Measurements from ENCODE around the gene HMGCS2. TPM values are rescaled to one million over a fixed set of nuclear protein-coding genes. Genes with fewer than 3 reads are reported as not detected.

The HMGCS2 gene
- not detected for total RNA-seq
- long read RNA-seq, donor 1, result 0 reads
- long read RNA-seq, donor 2, result 0 reads

DNA sequence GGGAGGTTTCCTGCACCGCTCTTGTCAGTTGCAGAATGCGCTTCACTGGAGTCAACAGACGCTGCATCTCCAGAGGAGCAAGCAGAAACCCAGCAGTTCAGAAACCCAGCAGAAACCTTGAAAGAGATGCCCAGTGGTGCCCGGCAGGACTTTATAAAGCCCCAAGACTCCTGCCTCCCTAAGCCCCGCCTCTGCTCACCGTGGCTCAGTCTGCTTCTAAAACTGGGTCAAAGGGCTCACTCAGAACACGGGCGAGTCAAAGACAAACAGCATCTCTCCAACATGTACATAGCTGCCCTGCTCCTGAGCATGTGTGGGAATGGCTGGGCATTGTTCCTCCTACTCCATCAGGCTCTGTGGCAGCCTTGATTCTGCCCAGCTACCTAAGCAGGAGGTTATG is at the start of gene HMGCS2:
Gene HMGCS2 (minus strand): TSS at position 128 of the 400 bp plus-strand sequence. CDS start 61 bp downstream, at position 67.
- DNase-seq (ENCODE audit: low spot score), result no peak
- intact Hi-C loops (cut with DNase I), result no loop called here

DNA sequence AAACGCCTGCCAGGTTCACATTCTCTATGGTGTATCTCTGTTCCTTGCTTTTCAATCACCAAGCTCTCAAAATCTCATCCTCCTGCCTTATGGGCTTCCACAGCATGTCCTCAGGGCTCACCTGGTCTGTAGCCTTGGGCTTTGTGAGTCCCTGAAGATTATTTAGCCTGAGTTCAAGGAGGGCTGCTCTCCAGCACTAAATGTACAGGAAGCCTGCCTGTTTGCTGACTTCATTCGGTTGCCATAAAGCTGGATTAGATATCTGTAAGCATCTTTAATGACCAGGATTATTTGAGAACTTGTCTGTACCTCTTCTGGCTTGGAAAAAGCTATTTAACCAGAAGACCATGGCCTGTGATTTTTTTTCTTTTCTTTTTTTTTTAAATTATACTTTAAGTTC is 49.5 kb upstream of the HMGCS2 start:
- intact Hi-C loops (cut with DNase I), result no loop called here

DNA sequence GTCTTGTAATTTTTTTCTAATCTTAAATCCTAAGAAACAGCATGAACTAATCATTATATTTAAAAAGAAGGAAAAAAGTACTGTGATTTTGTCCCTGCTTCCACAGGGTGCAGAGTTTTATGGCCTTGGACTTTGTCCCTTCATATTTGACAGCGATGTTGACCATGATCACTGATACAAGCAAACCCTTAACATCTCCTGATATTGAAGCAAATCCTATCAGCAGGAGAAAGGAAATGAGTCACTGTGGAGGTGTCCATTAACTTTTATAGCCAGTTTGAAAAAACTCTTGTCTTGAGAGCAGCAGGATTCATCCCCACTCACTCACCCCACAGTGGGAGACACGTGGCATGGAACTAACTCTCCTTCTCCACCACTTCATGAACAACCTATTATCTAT is 47.7 kb upstream of the HMGCS2 start:
- intact Hi-C loops (cut with DNase I), result no loop called here

More for the DNA sequence above, 49.5 kb upstream of the HMGCS2 start:
- no peak for DNase-seq (ENCODE audit: low spot score)

DNA sequence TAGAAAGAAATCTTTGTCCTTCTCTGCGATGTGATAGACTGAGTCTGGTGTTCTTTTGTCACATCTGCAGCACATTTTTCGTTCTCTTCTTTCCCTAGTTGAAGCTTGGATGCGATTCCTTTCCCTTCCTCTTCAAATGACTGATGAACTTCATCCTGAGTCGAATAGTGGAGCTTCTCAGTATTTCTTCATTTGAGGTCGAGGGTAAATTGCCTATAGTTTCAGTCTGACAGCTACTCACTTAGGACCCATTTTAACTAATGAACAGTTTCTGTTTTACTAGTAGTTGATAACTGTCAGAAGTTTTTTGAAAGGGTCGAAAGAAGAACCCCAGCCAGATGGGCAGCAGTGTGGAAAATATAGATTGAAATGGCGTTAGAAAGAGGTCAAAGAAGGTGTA is 47.2 kb upstream of the HMGCS2 start:
- no peak for DNase-seq (ENCODE audit: low spot score)
- intact Hi-C loops (cut with DNase I), result no loop called here

More for the DNA sequence above, 47.7 kb upstream of the HMGCS2 start:
- DNase-seq (ENCODE audit: low spot score), result no peak

DNA sequence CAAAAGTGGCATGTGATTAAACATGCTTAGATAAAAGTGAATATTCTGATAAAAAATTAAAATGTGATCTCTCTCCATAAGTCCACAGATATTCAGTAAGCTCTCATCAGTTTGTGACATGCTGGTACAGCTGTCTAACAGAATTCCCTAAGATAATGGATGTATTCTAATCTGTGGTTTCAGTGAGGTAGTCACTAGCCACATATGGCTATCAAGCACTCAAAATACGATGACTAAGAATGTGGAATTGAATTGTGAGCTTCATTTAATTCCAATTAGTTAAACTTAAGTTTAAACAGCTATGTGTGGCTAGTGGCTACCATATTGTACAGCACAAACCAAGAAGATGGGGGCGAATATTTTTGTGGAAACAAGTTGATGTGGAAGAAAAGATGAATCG is 46.7 kb upstream of the HMGCS2 start:
- intact Hi-C loops (cut with DNase I), result no loop called here
- no peak for DNase-seq (ENCODE audit: low spot score)

DNA sequence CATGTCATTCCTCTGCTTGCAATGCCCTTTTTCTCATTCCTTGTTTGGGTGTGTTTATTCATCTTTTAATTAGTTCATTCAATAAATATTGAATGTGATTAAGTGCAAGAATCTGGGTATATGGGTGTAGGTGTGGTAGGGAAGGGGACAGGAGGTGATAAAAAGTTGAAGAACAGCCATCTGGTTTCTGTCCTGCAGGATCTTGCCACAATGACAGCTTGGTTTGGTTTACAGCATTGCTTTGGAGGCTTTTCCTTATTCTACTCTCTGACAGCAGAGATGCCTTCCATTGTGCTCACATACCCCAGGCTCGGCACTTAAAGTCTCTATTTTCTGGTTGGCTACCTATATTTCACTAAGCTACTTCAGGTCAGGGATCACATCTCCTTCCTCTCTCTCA is 45.6 kb upstream of the HMGCS2 start:
- no peak for DNase-seq (ENCODE audit: low spot score)

DNA sequence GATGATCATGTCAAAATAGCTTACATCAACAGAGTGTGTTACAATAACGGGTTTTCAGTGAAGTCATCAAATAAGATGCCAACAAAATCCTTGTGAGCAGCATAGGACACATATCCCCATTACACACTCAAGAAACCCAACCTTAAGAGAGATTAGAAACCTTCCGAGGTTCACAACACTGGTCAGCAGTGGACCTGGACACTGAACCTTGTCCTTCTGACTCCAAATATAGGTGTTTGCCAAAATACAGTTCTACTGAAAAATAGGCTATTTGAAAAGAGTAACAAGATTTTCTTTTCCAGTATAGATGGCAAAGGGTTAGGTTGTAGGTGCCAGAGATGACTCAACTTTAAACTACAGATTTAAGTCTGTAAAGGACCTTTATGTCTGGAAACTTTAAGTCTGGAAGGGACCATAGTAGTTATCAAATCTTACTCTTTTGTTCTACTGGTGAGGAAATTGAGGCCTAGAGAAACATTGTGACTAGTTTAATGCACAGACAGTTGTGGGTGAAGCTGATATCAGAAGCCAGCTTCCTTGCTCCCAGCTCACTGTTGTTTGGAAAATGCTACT is 43.4 kb upstream of the HMGCS2 start:
- DNase-seq (ENCODE audit: low spot score), result no peak
- intact Hi-C loops (cut with DNase I), result no loop called here

More for the DNA sequence above, 45.6 kb upstream of the HMGCS2 start:
- intact Hi-C loops (cut with DNase I), result no loop called here

DNA sequence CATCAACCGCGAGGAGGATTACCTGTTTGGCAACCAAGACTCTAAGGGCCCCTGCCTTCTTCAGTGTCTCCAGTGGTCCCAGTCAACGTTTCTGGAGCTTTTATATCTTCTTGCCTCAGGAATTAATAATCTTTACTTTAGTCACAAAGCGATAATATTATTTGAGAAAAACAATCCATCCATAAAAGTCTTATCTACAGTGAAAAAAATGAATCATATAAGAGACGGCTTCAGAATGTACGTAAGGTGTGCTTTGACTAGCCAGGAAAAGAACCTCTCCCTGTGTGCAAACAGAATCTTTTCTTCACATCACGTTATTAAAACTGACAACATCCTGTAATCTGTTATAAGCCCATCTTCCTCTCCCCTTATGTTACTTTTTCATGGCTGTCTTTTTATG is 42.7 kb upstream of the HMGCS2 start, which contains the start of gene REG4:
Gene REG4 (minus strand): TSS at position 74 of the 400 bp plus-strand sequence. CDS start 2,691 bp downstream, outside the sequence.
- intact Hi-C loops (cut with DNase I), result no loop called here
- no peak for DNase-seq (ENCODE audit: low spot score)

DNA sequence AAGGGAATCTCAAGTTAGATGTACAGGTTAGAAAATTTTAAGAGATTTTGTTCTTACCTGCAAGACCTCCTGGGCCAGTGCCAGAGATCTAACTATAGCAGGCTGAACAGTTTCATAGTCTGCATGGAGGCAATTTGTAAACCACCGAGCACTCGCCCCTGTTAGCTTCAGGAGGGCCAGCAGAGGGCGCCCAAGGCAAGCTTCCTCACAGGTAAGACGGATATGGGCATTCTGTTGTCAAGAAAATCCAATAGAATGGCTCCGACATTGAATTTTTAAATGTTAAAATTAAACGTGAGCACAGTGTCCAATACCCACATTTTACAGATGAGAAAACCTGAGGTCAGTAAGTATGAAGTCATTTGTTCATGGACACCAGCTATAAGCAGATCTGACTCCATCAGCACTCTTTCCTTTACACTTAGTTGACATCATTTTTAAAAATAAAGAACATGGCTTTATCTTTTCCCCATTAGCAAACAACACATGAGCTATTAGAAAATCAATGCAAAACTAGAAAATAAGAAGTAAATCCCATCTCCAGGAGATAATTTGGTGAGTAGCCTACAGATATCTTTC is 40.4 kb upstream of the HMGCS2 start:
- intact Hi-C loops (cut with DNase I), result no loop called here
- DNase-seq (ENCODE audit: low spot score), result peak; percentile 87

DNA sequence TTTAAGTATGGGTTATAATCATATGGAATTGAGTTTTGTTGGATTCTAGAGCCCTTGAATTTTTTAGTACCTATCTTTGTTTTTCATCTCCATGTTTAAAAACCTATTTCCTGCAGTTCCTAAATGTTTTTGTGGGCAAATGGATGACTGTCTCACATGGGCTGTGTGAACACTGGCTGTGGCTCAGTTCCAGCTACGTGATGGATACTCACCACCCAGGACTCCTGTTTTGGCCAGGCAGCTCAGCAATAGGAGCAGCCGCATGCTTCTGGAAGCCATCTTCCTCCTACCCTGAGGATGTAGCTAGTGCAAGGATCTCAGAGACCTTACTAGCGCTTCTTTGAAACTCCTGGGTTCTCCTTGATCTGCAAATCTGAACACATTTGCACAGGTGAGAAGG is 39.8 kb upstream of the HMGCS2 start:
- intact Hi-C loops (cut with DNase I), result no loop called here
- DNase-seq (ENCODE audit: low spot score), result no peak

DNA sequence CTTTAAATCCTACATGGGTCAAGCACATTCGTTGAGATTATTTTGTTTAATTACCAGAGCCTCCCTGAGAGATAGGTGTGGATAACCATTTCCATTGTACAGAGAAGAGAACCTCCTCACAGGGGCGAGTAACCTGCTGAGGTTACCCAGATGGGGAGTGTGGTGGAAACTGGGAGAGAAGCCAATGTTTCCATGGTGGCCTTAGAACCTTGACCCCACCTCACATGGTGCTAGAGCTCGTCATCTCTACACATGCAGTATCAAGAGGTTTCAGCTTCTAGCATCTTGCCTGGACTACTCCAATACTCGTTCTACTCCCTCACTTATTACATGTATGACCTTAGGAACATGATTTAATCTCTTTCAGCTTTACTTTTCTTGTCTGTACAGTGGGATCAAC is 37.8 kb upstream of the HMGCS2 start:
- DNase-seq (ENCODE audit: low spot score), result no peak
- intact Hi-C loops (cut with DNase I), result no loop called here

DNA sequence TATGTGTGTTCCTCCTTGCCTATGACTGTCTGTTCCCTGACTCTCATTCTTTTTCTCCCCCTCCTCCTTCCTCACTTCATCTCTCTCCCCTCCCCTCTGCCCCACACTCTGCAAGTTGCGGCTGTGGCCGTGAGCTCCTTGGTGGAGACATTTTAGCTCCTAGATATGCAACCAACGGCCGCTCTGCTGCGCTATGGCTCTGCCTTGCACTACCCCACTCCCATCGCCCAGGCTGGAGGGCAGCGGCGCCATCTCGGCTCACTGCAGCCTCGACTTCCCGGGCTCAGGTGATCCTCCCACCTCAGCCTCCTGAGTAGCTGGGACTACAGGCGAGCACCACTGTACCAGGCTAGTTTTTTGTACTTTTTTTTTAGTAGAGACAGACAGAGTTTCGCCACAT is 37.0 kb upstream of the HMGCS2 start:
- intact Hi-C loops (cut with DNase I), result no loop called here
- DNase-seq (ENCODE audit: low spot score), result no peak

DNA sequence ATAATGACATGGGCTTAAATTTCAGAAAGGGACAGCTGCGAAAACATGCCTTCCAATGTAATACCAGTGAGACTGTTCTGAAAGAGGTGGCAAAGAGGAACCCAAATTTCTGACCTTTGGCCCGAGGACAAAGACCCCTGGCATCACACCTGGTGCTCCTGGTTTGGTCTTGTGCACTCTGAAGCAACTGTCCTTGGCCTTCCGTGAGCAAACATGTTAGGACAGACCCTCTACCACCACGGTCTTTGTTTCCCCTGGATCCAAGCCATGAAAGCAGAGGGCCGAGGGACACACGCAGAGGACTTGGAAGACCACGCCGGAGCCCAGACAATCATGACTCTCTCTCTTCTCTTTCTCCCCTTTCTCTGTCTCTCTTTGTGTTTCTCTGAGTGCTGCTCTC is 36.5 kb upstream of the HMGCS2 start:
- intact Hi-C loops (cut with DNase I), result no loop called here
- DNase-seq (ENCODE audit: low spot score), result no peak

DNA sequence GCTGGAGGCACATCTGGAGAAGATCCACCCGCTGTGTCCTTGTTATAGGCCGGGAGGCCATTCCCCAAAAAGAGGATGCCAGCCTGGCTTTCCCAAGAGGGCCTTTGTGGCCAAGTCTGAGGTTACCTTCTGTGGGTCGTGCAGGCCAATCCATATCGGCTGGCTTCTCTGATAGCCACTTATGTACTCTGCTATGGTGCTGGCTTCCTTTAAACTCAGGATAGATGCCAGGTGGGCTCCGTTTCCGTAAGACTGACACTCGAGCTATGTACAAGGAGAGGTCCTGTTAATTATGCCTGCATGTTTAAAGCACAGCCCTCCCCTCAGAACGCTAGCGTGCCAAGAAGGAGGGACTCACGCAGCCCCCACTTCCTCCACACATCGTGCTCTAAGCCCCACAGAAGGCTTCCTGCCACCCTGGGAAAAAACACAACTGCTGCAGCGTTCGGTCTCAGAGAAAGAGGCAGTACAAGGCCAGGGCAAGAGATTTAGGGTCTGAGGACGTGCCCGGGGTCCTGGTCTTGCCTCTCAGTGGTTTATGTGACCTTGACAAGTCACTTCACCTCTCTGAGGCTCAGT is 31.0 kb upstream of the HMGCS2 start:
- intact Hi-C loops (cut with DNase I), result no loop called here
- no peak for DNase-seq (ENCODE audit: low spot score)

DNA sequence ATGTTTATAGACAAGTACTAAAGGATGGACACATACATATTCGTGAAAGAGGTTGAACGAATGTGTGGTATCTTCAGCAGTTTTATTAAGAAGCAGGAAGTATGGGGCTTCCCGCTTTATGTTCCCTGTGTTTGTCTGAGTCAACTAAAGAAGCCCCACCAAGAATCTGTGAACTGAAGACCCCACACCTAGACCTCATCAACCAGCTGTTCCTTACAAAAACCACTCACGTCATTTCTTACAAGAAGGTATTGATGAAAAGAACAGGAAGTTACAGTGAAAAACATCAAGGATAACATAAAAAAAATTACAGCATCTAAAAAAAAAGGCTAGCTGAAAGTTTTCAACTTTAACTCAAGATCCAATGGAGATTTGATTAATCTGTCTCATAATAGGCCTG is 30.3 kb upstream of the HMGCS2 start:
- DNase-seq (ENCODE audit: low spot score), result no peak
- intact Hi-C loops (cut with DNase I), result no loop called here

DNA sequence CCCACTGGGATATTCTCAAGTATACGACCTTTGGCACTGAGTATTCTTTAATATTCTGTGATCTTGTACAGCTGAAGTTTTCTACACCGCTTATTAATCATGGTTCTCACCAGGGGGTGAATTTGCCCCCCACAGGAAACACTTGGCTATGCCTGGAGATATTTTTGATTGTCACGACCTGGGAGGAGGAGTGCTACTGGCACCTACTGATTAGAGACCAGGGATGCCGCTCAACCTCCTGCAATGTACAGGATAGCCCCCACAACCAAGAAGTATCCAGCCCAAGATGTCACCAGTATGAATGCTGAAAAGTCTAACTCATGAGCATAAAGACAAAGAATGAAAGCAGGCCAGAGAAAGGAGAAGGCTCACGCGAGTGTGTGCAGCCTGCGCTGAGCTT is 28.9 kb upstream of the HMGCS2 start:
- DNase-seq (ENCODE audit: low spot score), result no peak
- intact Hi-C loops (cut with DNase I), result no loop called here

DNA sequence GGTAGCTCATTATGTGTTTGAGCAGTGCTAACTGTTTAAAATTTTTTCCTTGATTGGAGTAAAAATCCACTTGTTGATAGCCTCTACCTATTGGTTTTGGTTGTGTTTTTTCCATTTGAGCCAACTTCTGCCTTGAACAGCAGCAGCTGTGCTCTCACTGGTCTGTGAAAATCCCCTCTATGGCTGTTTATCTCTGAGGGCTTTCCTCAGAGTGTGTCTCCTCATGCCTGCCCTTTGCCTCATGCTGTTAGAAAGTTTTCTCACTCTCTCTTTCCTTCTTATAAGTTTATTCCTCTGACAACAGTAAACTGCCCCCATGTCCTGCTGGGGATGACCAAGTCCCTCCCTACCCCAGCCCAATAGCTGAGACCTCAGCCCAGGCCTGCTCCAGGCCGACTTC is 28.5 kb upstream of the HMGCS2 start:
- DNase-seq (ENCODE audit: low spot score), result no peak
- intact Hi-C loops (cut with DNase I), result no loop called here

DNA sequence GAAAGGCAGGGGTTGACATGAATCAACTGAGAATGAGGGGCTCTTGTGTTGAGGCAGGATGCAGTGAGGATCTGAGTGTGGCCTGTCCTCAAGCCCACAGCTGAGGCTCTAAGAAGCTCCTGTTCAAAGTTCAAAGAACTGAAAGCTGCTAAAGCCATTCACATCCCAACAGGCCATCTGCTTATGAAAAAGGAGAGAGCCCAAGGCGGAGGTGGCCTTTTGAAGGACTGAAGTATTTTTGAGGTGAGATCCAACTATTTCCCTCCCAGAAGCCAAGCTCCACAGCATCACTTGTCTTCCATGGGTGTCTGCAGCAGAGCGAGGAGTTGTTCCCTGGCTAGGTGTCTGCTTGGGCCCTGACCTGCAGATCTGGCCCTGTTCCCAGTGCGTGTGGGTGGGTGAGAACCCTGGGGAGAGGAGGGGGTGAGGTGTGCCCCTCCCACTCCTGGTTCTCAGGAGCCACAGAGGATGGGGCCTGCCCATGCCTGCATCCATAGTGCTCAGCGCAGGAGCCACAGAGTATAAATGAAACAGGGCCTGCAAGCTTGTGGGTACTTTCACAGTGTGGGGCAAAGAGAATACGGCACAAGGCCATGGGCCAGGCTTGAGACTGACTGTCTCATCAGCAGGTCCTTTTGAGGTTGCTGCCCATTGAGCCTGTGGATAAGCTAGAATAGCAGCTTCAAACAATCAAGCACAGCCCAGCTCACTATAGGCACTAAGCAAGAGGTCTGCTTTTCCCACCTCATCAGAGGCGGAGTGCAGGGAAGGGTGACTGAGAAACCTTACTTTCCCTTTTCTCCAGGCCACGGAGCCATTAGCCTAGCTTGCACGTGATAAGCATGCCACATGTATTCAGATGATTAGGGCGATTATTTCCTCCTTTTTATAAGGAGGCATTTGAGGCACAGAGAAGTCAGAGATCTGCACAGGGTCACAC is 26.8 kb upstream of the HMGCS2 start:
- no peak for DNase-seq (ENCODE audit: low spot score)
- intact Hi-C loops (cut with DNase I), result no loop called here

DNA sequence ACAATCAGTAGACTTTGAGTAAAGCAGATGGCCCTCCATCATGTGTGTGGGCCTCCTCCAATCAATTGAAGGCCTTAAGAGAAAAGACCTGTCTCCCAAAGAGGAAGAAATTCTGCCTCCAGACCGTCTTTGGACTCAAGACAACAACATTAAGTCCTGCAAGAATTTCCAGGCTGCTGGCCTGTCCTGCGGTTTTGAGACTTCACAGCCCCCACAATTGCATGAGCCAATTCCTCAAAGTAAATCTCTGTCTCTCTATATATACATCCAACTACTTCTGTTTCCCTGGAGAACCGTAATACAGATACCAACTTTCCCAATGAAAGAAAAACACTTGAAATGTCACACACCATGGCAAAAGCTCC is 26.2 kb upstream of the HMGCS2 start:
- intact Hi-C loops (cut with DNase I), result no loop called here
- DNase-seq (ENCODE audit: low spot score), result no peak

DNA sequence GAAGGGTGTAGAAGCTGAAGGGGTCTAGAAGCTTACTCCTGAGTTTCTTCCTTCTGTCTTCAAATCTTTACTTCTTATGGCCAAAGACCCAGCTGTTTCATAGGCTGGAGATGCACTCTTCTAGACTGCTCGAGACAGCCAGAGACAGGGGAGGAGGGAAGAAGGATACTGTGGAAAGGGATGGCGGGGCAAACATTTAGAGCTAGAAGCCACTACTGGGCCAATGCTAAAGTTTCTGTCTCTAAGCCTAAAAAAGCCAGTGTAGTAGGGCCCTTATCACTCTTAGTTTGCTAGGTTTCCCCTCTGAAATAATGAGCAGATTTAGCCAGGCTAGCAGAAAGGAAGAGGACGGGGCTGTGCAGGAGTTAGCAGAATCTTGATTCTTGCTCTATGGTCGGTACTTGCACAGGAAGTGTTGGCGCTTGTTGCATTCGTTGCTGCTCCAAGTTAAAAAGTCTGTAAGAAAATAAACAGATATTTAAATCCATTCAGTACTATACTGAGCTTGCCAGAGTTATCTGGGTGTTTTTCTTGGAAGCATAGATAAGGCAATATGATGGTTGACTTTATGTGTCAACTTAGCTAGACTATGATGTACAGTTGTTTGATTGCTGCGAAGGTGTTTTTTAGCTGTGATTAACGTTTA is 25.6 kb upstream of the HMGCS2 start:
- intact Hi-C loops (cut with DNase I), result no loop called here
- no peak for DNase-seq (ENCODE audit: low spot score)

Measured in posterior vena cava (tissue), 2 donors.